Panc1 (cell line): ENCODE data around the gene VAV3. TPM values are rescaled to one million over a fixed set of nuclear protein-coding genes. Genes with fewer than 3 reads are reported as not detected.

Experiments
- ATAC-seq: fragments of 200-7000 bp; cut with Tn5 transposase; 2 replicates; pipeline ENCODE4 v1.9.1; 2020; ENCODE audit warnings: mild to moderate bottlenecking, moderate library complexity
- BruUV-seq: library from RNA; stranded (reverse); fragments of 400-500 nt; replicated peaks from 2 replicates; lab custom pipeline; 2021; lab: Mats Ljungman, UMichigan
- CTCF ChIA-PET: fragments of 300-600 bp; sonication (Branson Sonifier 250); formaldehyde crosslinking; loops from one replicate; lab custom pipeline; 2022; ENCODE audit warnings: antibody characterized with exemption; lab: Charles Lee
- POLR2A ChIA-PET: fragments of 300-600 bp; sonication (Branson Sonifier 250); formaldehyde crosslinking; loops from one replicate; lab custom pipeline; 2022; ENCODE audit warnings: antibody characterized with exemption; lab: Charles Lee
- DNase-seq: peaks from one replicate; pipeline ENCODE4 v3.0.0-alpha.2; 2010; ENCODE audit warnings: low read depth, low spot score
- H3K27ac ChIP-seq: 2 replicates; pipeline ENCODE4 v1.5.1; 2011; ENCODE audit warnings: mild to moderate bottlenecking, low read length, inconsistent platforms
- H3K27me3 ChIP-seq: fragments of 200-500 bp; sonication (Bioruptor generic); 2 replicates; pipeline ENCODE4 v1.6.0; 2014; ENCODE audit warnings: low read length, inconsistent platforms; ENCODE audit not compliant: control insufficient read depth, insufficient read depth
- H3K36me3 ChIP-seq: fragments of 200-500 bp; sonication (Bioruptor generic); 2 replicates; pipeline ENCODE4 v1.5.1; 2014; ENCODE audit warnings: inconsistent platforms, mild to moderate bottlenecking, low read length, moderate library complexity; ENCODE audit not compliant: control insufficient read depth, insufficient read depth
- H3K4me1 ChIP-seq: 2 replicates; pipeline ENCODE4 v1.5.1; 2011; ENCODE audit warnings: inconsistent platforms, mild to moderate bottlenecking, low read length, moderate library complexity; ENCODE audit not compliant: control insufficient read depth, insufficient read depth
- H3K4me3 ChIP-seq, 2 experiments: 2 replicates each; pipeline ENCODE4 v1.5.1; 2011 to 2012; ENCODE audit warnings: low read depth in 2 of 2, low read length in 2 of 2, mild to moderate bottlenecking in 2 of 2, inconsistent platforms in 1 of 2, moderate library complexity in 1 of 2
- H3K9me3 ChIP-seq: fragments of 200-500 bp; sonication (Bioruptor generic); 2 replicates; pipeline ENCODE4 v1.5.1; 2014; ENCODE audit warnings: low read depth, mild to moderate bottlenecking, inconsistent platforms, low read length, moderate library complexity; ENCODE audit not compliant: control insufficient read depth, insufficient read depth
- POLR2AphosphoS5 ChIP-seq: IDR thresholded peaks from 2 replicates; pipeline ENCODE4 v1.6.1; 2012; ENCODE audit warnings: mild to moderate bottlenecking, low read depth, low read length, moderate library complexity
- REST ChIP-seq, 2 experiments: IDR thresholded peaks; 2 replicates each; pipeline ENCODE4 v1.6.1; 2011 to 2012; ENCODE audit warnings: low read depth in 2 of 2, control low read depth in 1 of 2, low read length in 1 of 2, mild to moderate bottlenecking in 1 of 2, moderate library complexity in 1 of 2; ENCODE audit not compliant: insufficient read depth in 1 of 2
- SIN3A ChIP-seq: IDR thresholded peaks from 2 replicates; pipeline ENCODE4 v1.6.1; 2012; ENCODE audit warnings: low read depth, mild to moderate bottlenecking, low read length, moderate library complexity, borderline replicate concordance; ENCODE audit not compliant: insufficient read depth
- TCF7L2 ChIP-seq: IDR thresholded peaks from 2 replicates; pipeline ENCODE4 v1.6.1; 2011; ENCODE audit warnings: mild to moderate bottlenecking, low read depth, low read length, inconsistent platforms
- in situ Hi-C: cut with HindIII; loops from 2 replicates; pipeline ENCODE4 v1.10.0; 2016; ENCODE audit warnings: low sequenced_read_pairs, low pct_unique_long_range_greater_than_20kb
- intact Hi-C: fragments of 100-400 bp; cut with micrococcal nuclease; formaldehyde crosslinking; loops from one replicate; pipeline ENCODE4 v1.10.0; 2022; ENCODE audit not compliant: unreplicated experiment
- total RNA-seq: library from RNA; stranded (reverse); gene quantifications from one replicate; pipeline ENCODE4 v1.2.1, GENCODE V29; 2021; ENCODE audit not compliant: unreplicated experiment
- TF ChIP-seq, protein P1 (sequence below): fragments of 450-650 bp; IDR thresholded peaks from 2 replicates; pipeline ENCODE4 v1.5.1; 2017; ENCODE audit warnings: mild to moderate bottlenecking

VAV3 gene
- total RNA-seq, 1 experiment from 2014 or later, result 0.23 TPM

DNA sequence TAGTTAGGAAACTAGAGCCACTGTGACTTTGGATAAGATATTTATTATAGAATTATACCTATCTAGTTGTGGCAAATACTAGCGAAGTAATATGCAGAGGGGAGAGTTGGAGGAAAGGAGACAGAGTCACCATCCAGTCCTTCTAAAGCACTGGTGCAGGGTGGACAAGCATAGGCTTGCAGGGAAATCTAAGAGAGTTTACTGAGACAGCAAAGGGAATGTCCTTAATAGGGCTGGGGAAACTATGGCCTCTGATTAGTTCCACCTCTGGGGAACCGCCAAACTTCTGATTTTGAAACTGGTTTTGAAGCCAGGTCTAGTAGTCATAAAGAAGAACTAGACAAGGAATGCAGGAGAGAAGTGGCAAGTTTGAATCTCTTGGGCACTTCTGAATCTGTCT is 407.9 kb downstream of the VAV3 start:
- CTCF ChIA-PET, result no interaction called here
- Histone ChIP-seq H3K4me3 (no peak overlapping the region), H3K4me1 (no peaks in the 10 kb centered on the region), H3K9me3 (no peaks in the 10 kb centered on the region), H3K36me3 (no peaks in the 10 kb centered on the region), H3K27ac (no peak overlapping the region), H3K27me3 (no peaks in the 10 kb centered on the region)
- in situ Hi-C loops (no loop called here), intact Hi-C loops (no loop called here)
- POLR2A ChIA-PET, result no interaction called here
- TF ChIP-seq SIN3A (no peak), REST (IDR thresholded peaks at IDR 0.05; ENCODE audit: insufficient read depth in 1 of 2, low read depth in 2 of 2, low read length in 1 of 2) (no peak), POLR2AphosphoS5 (no peak), TCF7L2 (no peak)
- TF ChIP-seq, protein P1, sequence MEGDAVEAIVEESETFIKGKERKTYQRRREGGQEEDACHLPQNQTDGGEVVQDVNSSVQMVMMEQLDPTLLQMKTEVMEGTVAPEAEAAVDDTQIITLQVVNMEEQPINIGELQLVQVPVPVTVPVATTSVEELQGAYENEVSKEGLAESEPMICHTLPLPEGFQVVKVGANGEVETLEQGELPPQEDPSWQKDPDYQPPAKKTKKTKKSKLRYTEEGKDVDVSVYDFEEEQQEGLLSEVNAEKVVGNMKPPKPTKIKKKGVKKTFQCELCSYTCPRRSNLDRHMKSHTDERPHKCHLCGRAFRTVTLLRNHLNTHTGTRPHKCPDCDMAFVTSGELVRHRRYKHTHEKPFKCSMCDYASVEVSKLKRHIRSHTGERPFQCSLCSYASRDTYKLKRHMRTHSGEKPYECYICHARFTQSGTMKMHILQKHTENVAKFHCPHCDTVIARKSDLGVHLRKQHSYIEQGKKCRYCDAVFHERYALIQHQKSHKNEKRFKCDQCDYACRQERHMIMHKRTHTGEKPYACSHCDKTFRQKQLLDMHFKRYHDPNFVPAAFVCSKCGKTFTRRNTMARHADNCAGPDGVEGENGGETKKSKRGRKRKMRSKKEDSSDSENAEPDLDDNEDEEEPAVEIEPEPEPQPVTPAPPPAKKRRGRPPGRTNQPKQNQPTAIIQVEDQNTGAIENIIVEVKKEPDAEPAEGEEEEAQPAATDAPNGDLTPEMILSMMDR, result no peak
- BruUV-seq, result no TSS peak
- no peak for DNase-seq
- ATAC-seq, result no peak

GRCh38 chr1:107555578-107555977 is 409.4 kb downstream of the VAV3 start:
- Histone ChIP-seq H3K4me3 (no peak overlapping the region), H3K27me3 (no peaks in the 10 kb centered on the region), H3K27ac (no peak overlapping the region), H3K36me3 (no peaks in the 10 kb centered on the region), H3K9me3 (no peaks in the 10 kb centered on the region), H3K4me1 (no peaks in the 10 kb centered on the region)
- in situ Hi-C loops, result no loop called here
- intact Hi-C loops, result no loop called here
- BruUV-seq, result no TSS peak
- POLR2A ChIA-PET, result no interaction called here
- CTCF ChIA-PET, result no interaction called here
- TF ChIP-seq REST (IDR thresholded peaks at IDR 0.05; ENCODE audit: insufficient read depth in 1 of 2, low read depth in 2 of 2, low read length in 1 of 2), result no peak
- no peak for TF ChIP-seq TCF7L2
- TF ChIP-seq, protein P1, result no peak
- TF ChIP-seq SIN3A, result no peak
- no peak for TF ChIP-seq POLR2AphosphoS5
- no peak for ATAC-seq
- no peak for DNase-seq
